ENCODE results near the gene BTNL3. TPM values are rescaled to one million over a fixed set of nuclear protein-coding genes. Genes with fewer than 3 reads are reported as not detected.
A peak's percentile ranks its signal among the peaks of the same experiment; 100 is the strongest.

Gene BTNL3
- total and polyA plus RNA-seq, 2 experiments from 2014 or later = 0.08 TPM; not detected in 1

GRCh38 chr5:181051841-181052671, 63.4 kb downstream of the BTNL3 start:
- Mint-ChIP-seq H3K9me3 (no peaks in the 10 kb centered on the region; the same call in 2 of the 3 replicates), H3K4me3 (peak overlapping the region; percentile 72), H3K36me3 (ENCODE audit: low read depth) (no peaks in the 10 kb centered on the region; the same call in 2 of the 3 replicates), H3K4me1 (peaks cover 18% of the 10 kb centered on the region), H3K27ac (no peak overlapping the region), H3K27me3 (ENCODE audit: insufficient read depth, low read depth, poor library complexity) (peaks cover 68% of the 10 kb centered on the region)
- peak; percentile 22 for ATAC-seq
- Histone ChIP-seq H3F3A (replicated peaks; ENCODE audit: low read depth) (0 out of 2 replicates have a peak, but pooled peaks cover 9% of the 10 kb centered on the region), H4K20me1 (replicated peaks; ENCODE audit: insufficient read depth) (peaks cover 5% of the 10 kb centered on the region), H3K9me2 (ENCODE audit: insufficient read depth) (no peaks in the 10 kb centered on the region), H3K36me3 (ENCODE audit: insufficient read depth) (no peaks in the 10 kb centered on the region), H3K27ac (ENCODE audit: low read depth) (no peak overlapping the region), H2AFZ (peak overlapping the region; percentile 98), H3K4me3 (peak overlapping the region; percentile 82), H3K79me2 (replicated peaks; ENCODE audit: insufficient read depth) (no peaks in the 10 kb centered on the region), H3K27me3 (ENCODE audit: insufficient read depth) (peaks cover 88% of the 10 kb centered on the region), H3K4me1 (ENCODE audit: insufficient read depth) (peaks cover 20% of the 10 kb centered on the region), H3K4me2 (peak overlapping the region; percentile 84)
- DNase-seq (ENCODE audit: low spot score) = peak; percentile 51
- TF ChIP-seq ZNF331 (CRISPR knock-in tag; IDR thresholded peaks at IDR 0.05; ENCODE audit: low read depth) (no peak), REST (IDR thresholded peaks at IDR 0.05; ENCODE audit: unreplicated experiment) (no peak), ZNF114 (CRISPR knock-in tag; IDR thresholded peaks at IDR 0.05) (no peak), EZH2 (IDR thresholded peaks at IDR 0.05; ENCODE audit: low read depth, unreplicated experiment) (peak; percentile 94), POLR2AphosphoS5 (IDR thresholded peaks at IDR 0.05; ENCODE audit: low read depth) (no peak), CREB1 (CRISPR knock-in tag; IDR thresholded peaks at IDR 0.05; ENCODE audit: low read depth) (no peak), CTCF (conservative IDR thresholded peaks at IDR 0.05; ENCODE audit: low read depth in 2 of 2) (no peak)

Data from GM23338 (cell line).